PC-3 (cell line): ENCODE measurements around the gene ZNF593OS. TPM values are rescaled to one million over a fixed set of nuclear protein-coding genes. Genes with fewer than 3 reads are reported as not detected.

Source experiments
- ATAC-seq: fragments of 200-7000 bp; cut with Tn5 transposase; 2 replicates; pipeline ENCODE4 v1.9.1; 2020; ENCODE audit warnings: mild to moderate bottlenecking, moderate library complexity
- BruUV-seq: library from RNA; stranded (reverse); fragments of 400-500 nt; replicated peaks from 2 replicates; lab custom pipeline; 2021; lab: Mats Ljungman, UMichigan
- CTCF ChIA-PET: fragments of 300-600 bp; sonication (Branson Sonifier 250); formaldehyde crosslinking; loops from one replicate; lab custom pipeline; 2022; ENCODE audit warnings: antibody characterized with exemption; lab: Charles Lee
- POLR2A ChIA-PET: fragments of 300-600 bp; sonication (Branson Sonifier 250); formaldehyde crosslinking; loops from one replicate; lab custom pipeline; 2022; ENCODE audit warnings: antibody characterized with exemption; ENCODE audit not compliant: unreplicated experiment; lab: Charles Lee
- DNase-seq: peaks from one replicate; pipeline ENCODE4 v3.0.0-alpha.2; 2015
- H2AFZ ChIP-seq: fragments of 300-600 bp; sonication (generic); 2 replicates; pipeline ENCODE4 v1.6.0; 2016; ENCODE audit warnings: antibody characterized with exemption, low read length
- H3F3A ChIP-seq: fragments of 300-600 bp; sonication (generic); one replicate; pipeline ENCODE4 v1.6.0; 2017; ENCODE audit warnings: antibody characterized with exemption, low read length, control low read depth, mild to moderate bottlenecking; ENCODE audit not compliant: unreplicated experiment
- H3K27ac ChIP-seq: fragments of 300-600 bp; sonication (generic); 2 replicates; pipeline ENCODE4 v1.5.1; 2016; ENCODE audit warnings: mild to moderate bottlenecking, low read length
- H3K27me3 ChIP-seq: fragments of 300-600 bp; sonication (generic); 2 replicates; pipeline ENCODE4 v1.6.1; 2016; ENCODE audit warnings: low read length, mixed read lengths
- H3K36me3 ChIP-seq: fragments of 300-600 bp; sonication (generic); 2 replicates; pipeline ENCODE4 v1.6.1; 2016; ENCODE audit warnings: low read depth, mixed run types, low read length, mixed read lengths
- H3K4me1 ChIP-seq: fragments of 300-600 bp; sonication (generic); 2 replicates; pipeline ENCODE4 v1.5.1; 2016; ENCODE audit warnings: low read length; ENCODE audit not compliant: insufficient read depth
- H3K4me2 ChIP-seq: fragments of 300-600 bp; sonication (generic); 2 replicates; pipeline ENCODE4 v1.6.0; 2016; ENCODE audit warnings: low read length
- H3K4me3 ChIP-seq: fragments of 300-600 bp; sonication (generic); 2 replicates; pipeline ENCODE4 v1.5.1; 2016; ENCODE audit warnings: mild to moderate bottlenecking, low read length, mixed read lengths
- H3K79me2 ChIP-seq: fragments of 300-600 bp; sonication (generic); 2 replicates; pipeline ENCODE4 v1.6.1; 2017; ENCODE audit warnings: low read length, mixed read lengths
- H3K9ac ChIP-seq: fragments of 300-600 bp; sonication (generic); 2 replicates; pipeline ENCODE4 v1.6.0; 2016; ENCODE audit warnings: mild to moderate bottlenecking, low read length
- H3K9me2 ChIP-seq: fragments of 300-600 bp; sonication (generic); replicated peaks from 2 replicates; pipeline ENCODE4 v1.6.1; 2016; ENCODE audit warnings: mixed run types, low read length, mixed read lengths
- H3K9me3 ChIP-seq: fragments of 300-600 bp; sonication (generic); 2 replicates; pipeline ENCODE4 v1.6.1; 2016; ENCODE audit warnings: low read length, mixed read lengths
- H4K20me1 ChIP-seq: fragments of 300-600 bp; sonication (generic); 2 replicates; pipeline ENCODE4 v1.6.1; 2016; ENCODE audit warnings: low read length, mixed read lengths
- CTCF ChIP-seq: fragments of 300-600 bp; sonication (generic); conservative IDR thresholded peaks from 2 replicates; pipeline ENCODE4 v1.5.1; 2017; ENCODE audit warnings: antibody characterized with exemption, low read depth, mild to moderate bottlenecking, low read length
- EZH2 ChIP-seq: fragments of 300-600 bp; sonication (generic); IDR thresholded peaks from one replicate; pipeline ENCODE4 v1.6.1; 2017; ENCODE audit warnings: antibody characterized with exemption, mild to moderate bottlenecking, low read length; ENCODE audit not compliant: unreplicated experiment
- EZH2phosphoT487 ChIP-seq: fragments of 300-600 bp; sonication (generic); IDR thresholded peaks from 2 replicates; pipeline ENCODE4 v1.6.1; 2018; ENCODE audit warnings: mild to moderate bottlenecking, antibody characterized with exemption, low read length, borderline replicate concordance
- intact Hi-C: fragments of 100-400 bp; cut with micrococcal nuclease; formaldehyde crosslinking; loops from 2 replicates; pipeline ENCODE4 v1.9.0; 2023
- total RNA-seq: library from RNA; depleted of rRNA; stranded (reverse); fragments of >200 nt; gene quantifications from 2 replicates; pipeline ENCODE4 v1.2.3, GENCODE V29; 2014

Gene ZNF593OS
- total RNA-seq, 1 experiment from 2014 or later: not detected

- BruUV-seq: no TSS peak
- no peak for DNase-seq
- POLR2A ChIA-PET: no interaction called here
- CTCF ChIA-PET: interaction anchor here (1.0 to 1.6 kb wide), 2 partner anchors 20 to 109 kb away, joined by 5 to 24 read pairs; partner anchors contain the start of gene CEP85
- intact Hi-C loops: no loop called here
- ATAC-seq: no peak
- Histone ChIP-seq H3K9me2 (no peaks in the 10 kb centered on the region), H3K9ac (0 out of 2 replicates have a peak overlapping the region, but pooled peaks have one; percentile 28), H3K9me3 (no peaks in the 10 kb centered on the region), H4K20me1 (no peaks in the 10 kb centered on the region), H3K79me2 (peaks cover 35% of the 10 kb centered on the region), H3K27me3 (no peaks in the 10 kb centered on the region), H3K4me3 (no peak overlapping the region), H3K4me1 (peaks cover 69% of the 10 kb centered on the region), H2AFZ (no peak overlapping the region), H3F3A (peaks cover 17% of the 10 kb centered on the region), H3K4me2 (peak overlapping the region; percentile 76), H3K27ac (peak overlapping the region; percentile 94), H3K36me3 (no peaks in the 10 kb centered on the region)
- no peak for TF ChIP-seq EZH2phosphoT487
- no peak for TF ChIP-seq EZH2
- TF ChIP-seq CTCF: no peak
Observed at GRCh38 chr1:26124418-26125331, 47.0 kb downstream of the ZNF593OS start.

- Histone ChIP-seq H4K20me1 (no peaks in the 10 kb centered on the region), H3K4me2 (peak overlapping the region; percentile 76), H3K79me2 (peaks cover 35% of the 10 kb centered on the region), H3K4me1 (peaks cover 69% of the 10 kb centered on the region), H2AFZ (no peak overlapping the region), H3K9ac (peak overlapping the region; percentile 59), H3K9me3 (no peaks in the 10 kb centered on the region), H3K4me3 (peak overlapping the region; percentile 34), H3K36me3 (peaks cover 8% of the 10 kb centered on the region; the same call in 1 of the 2 replicates), H3F3A (peaks cover 17% of the 10 kb centered on the region), H3K9me2 (no peaks in the 10 kb centered on the region), H3K27ac (peak overlapping the region; percentile 94), H3K27me3 (no peaks in the 10 kb centered on the region)
- TF ChIP-seq EZH2 (no peak), CTCF (no peak), EZH2phosphoT487 (no peak)
- ATAC-seq (peak; percentile 78), DNase-seq (peak; percentile 78)
- intact Hi-C loops: loop anchor here (1.0 kb wide), 1 partner anchor 11 kb away; no protein-coding TSS in a partner anchor
- CTCF ChIA-PET: interaction anchor here (0.7 to 1.6 kb wide), 4 partner anchors 19 to 111 kb away, joined by 4 to 24 read pairs (median 6); partner anchors contain the start of gene CEP85
- BruUV-seq: no TSS peak
- POLR2A ChIA-PET: interaction anchor here (0.6 kb wide), 1 partner anchor 362 kb away, joined by 3 read pairs; no protein-coding TSS in a partner anchor
Observed at GRCh38 chr1:26122988-26123973, 48.4 kb downstream of the ZNF593OS start.
